Measurements from ENCODE around the gene MAP2K2.

GRCh38 chr19:4122480-4122879 is 1.4 kb downstream of the MAP2K2 start:
- TF ChIP-seq POLR2A (IDR thresholded peaks at IDR 0.05) (no peak), CTCF (IDR thresholded peaks at IDR 0.05 in 8 of 11, conservative IDR thresholded peaks at IDR 0.05 in 3 of 11) (no peak)
